Heart left ventricle (tissue), 16 donors: ENCODE measurements around the gene GRAMD2B. TPM values are rescaled to one million over a fixed set of nuclear protein-coding genes. Genes with fewer than 3 reads are reported as not detected.

Experiments used
- ATAC-seq, 4 donors: fragments of 200-7000 bp; cut with Tn5 transposase; one replicate each; pipeline ENCODE4 v1.9.1; 2020 to 2022; ENCODE audit warnings: moderate library complexity in 4 of 4, mild to moderate bottlenecking in 3 of 4, moderate number of reproducible peaks in 1 of 4
- DNase-seq, 5 donors: peaks; one replicate each; pipeline ENCODE4 v3.0.0-alpha.2; 2020
- H3K27ac ChIP-seq, 12 donors: fragments of 200-600 bp; sonication (generic) in 4 of 12; one replicate each; pipeline versions ENCODE4 v1.5.0 to v1.8.0; 2016 to 2022; ENCODE audit warnings: mild to moderate bottlenecking in 2 of 12
- H3K27me3 ChIP-seq, 9 donors: fragments of 200-600 bp; sonication (generic) in 2 of 9; one replicate each; pipeline versions ENCODE4 v1.5.1 to v1.8.0; 2016 to 2022; ENCODE audit warnings: mild to moderate bottlenecking in 3 of 9
- H3K36me3 ChIP-seq, 9 donors: fragments of 200-600 bp; sonication (generic) in 2 of 9; one replicate each; pipeline versions ENCODE4 v1.5.0 to v1.8.0; 2018 to 2022; ENCODE audit warnings: mild to moderate bottlenecking in 2 of 9
- H3K4me1 ChIP-seq, 12 donors: fragments of 200-600 bp; sonication (generic) in 4 of 12; one replicate each; pipeline versions ENCODE4 v1.5.0 to v1.8.0; 2016 to 2022; ENCODE audit warnings: mild to moderate bottlenecking in 3 of 12
- H3K4me3 ChIP-seq, 12 donors: fragments of 200-600 bp; sonication (generic) in 4 of 12; one replicate each; pipeline versions ENCODE4 v1.5.0 to v1.8.0; 2017 to 2022; ENCODE audit warnings: mild to moderate bottlenecking in 9 of 12, moderate library complexity in 4 of 12
- H3K9me3 ChIP-seq, 12 donors: fragments of 200-600 bp; sonication (generic) in 4 of 12; one replicate each; pipeline versions ENCODE4 v1.5.0 to v1.8.0; 2016 to 2022; ENCODE audit warnings: mild to moderate bottlenecking in 1 of 12
- POLR2A ChIP-seq, 2 donors: fragments of 450-650 bp; IDR thresholded peaks; one replicate each; pipeline ENCODE4 v1.6.1; 2017; ENCODE audit warnings: antibody characterized with exemption in 2 of 2, mild to moderate bottlenecking in 2 of 2, moderate library complexity in 2 of 2
- WGBS, 4 donors: extraction: QIAGEN DNeasy Blood & Tissue Kit in 2 of 4; methylation state at CpG; one replicate each; pipeline versions ENCODE4 v1.1.5 to v1.1.7; 2013 to 2018; 5-methylcytosine and 5-hydroxymethylcytosine counted together
- intact Hi-C, 10 donors: fragments of 100-400 bp; cut with DNase I; formaldehyde crosslinking; loops; one replicate each; pipeline versions ENCODE4 v1.11.1 to v1.14.2; 2022
- polyA plus RNA-seq, 2 donors: library from polyadenylated mRNA; stranded (reverse); fragments of 200-250 nt; gene quantifications; one replicate each; pipeline ENCODE4 v1.2.3, GENCODE V29; 2013
- total RNA-seq, 9 donors: library from RNA; depleted of rRNA in 2 of 9; stranded (reverse); fragments of >200 nt in 2 of 9; fragmentation: NEBNext Ultra II Directional in 3 of 9; extraction: Animal tissue kit (Norgen Biotek cat#: 25700) in 3 of 9; gene quantifications; one replicate each; pipeline versions ENCODE4 v1.1.0 to v1.2.4, GENCODE V29; 2016 to 2023
- TF ChIP-seq, protein P1 (sequence below), 12 donors: fragments of 200-600 bp; sonication (generic) in 4 of 12; IDR thresholded peaks; one replicate each; pipeline versions ENCODE4 v1.5.0 to v1.8.0; 2018 to 2022; ENCODE audit warnings: antibody characterized with exemption in 12 of 12, mild to moderate bottlenecking in 5 of 12
- donor health status: ischemic (EF 13 %, LVEDD 7.1; RV severe dilation, severe dysfunction).
- donor health status: healthy with polysubstance abuse.
- donor health status: DM: no; HTN: yes; CAD: no.
- donor health status: DM: no; HTN: no; CAD: no.
- donor health status: ischemic (EF 25% LVEDD 6.9; RV normal size, moderate dysfunction).
- donor health status: ischemic (EF 25% LVEDD 5.7; RV mildly dilated, moderate dysfunction).
- donor health status: healthy.
- donor health status: DM: yes; HTN: yes; CAD: no.
- donor health status: ischemic (EF 35%, LVEDD 5.7; RV mildly dilated, moderate dysfunction).
- donor health status: nonischemic (EF 11% LVEDD 7.7; RV severe dilation, severe dysfunction).
- donor health status: DM: yes; HTN: yes; CAD: no.
- donor health status: PGD.
- donor health status: ischemic (EF 29% LVEDD 5.4; RV normal size, mild dysfunction).
- donor health status: nonischemic (EF 23%, LVEDD 6.1; RV moderate dilation, normal function).

Gene GRAMD2B
- total and polyA plus RNA-seq, 11 donors: 7.4 to 50.4 (median 35.8) TPM

DNA sequence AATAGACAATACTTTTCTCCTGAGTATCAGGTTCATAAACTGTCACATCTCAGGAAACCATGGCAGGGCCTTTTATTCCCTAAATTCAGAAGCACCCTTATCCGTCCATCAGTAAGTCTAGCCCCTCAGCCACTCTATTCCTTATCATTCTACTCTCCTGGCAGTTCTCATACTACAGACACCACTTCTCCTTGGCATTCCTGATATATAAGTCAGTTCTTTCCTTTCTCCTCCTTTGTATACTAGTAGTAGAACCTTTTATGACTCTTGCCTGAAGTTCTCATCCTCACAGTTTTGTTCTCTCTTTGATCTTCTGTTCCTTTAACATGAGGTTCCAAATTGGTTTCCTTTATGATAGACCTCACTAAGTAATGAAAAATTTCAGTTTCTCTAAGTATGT lies 29.3 kb downstream of the GRAMD2B start:
- ATAC-seq (no peak), DNase-seq (no peak)
- no peaks in the 10 kb centered on the region for H3K9me3 ChIP-seq
- peaks cover 0 to 38% (median 21%) of the 10 kb centered on the region in 12 donors for H3K4me1 ChIP-seq
- H3K4me3 ChIP-seq: no peak overlapping the region
- TF ChIP-seq, protein P1, sequence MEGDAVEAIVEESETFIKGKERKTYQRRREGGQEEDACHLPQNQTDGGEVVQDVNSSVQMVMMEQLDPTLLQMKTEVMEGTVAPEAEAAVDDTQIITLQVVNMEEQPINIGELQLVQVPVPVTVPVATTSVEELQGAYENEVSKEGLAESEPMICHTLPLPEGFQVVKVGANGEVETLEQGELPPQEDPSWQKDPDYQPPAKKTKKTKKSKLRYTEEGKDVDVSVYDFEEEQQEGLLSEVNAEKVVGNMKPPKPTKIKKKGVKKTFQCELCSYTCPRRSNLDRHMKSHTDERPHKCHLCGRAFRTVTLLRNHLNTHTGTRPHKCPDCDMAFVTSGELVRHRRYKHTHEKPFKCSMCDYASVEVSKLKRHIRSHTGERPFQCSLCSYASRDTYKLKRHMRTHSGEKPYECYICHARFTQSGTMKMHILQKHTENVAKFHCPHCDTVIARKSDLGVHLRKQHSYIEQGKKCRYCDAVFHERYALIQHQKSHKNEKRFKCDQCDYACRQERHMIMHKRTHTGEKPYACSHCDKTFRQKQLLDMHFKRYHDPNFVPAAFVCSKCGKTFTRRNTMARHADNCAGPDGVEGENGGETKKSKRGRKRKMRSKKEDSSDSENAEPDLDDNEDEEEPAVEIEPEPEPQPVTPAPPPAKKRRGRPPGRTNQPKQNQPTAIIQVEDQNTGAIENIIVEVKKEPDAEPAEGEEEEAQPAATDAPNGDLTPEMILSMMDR (IDR thresholded peaks at IDR 0.05): no peak
- H3K36me3 ChIP-seq: peaks cover 0 to 3% (median 0%) of the 10 kb centered on the region in 9 donors
- intact Hi-C loops: no loop called here
- WGBS, 4 donors: 85 to 93% (median 88%) methylated on average over 1 of the region's 1 CpG
- H3K27me3 ChIP-seq: no peaks in the 10 kb centered on the region
- H3K27ac ChIP-seq: peak overlapping the region in 1 of 12 donors; percentile 4

DNA sequence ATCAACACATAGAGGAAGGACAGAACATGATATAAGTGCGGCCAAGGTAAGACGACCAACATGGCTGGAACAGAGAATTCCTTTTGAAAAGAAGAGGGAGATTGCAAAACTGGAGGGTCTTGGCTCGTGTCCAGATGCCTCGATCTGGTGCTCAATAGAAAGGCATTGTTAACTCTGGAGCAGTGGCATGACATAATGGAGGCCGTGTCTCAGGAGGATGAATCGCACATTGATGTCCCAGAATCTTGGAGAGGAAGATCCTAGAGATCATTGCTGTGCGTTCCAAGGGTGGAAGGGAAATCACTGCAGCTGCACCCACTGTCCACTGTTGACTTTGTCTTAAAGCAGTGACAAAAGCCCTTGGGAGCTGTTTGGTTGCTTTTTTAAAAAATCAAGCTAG lies 30.9 kb downstream of the GRAMD2B start:
- ATAC-seq (peak in 2 of 4 donors; percentile 52 to 59), DNase-seq (peak in 3 of 5 donors; percentile 21 to 47 (median 45))
- no peak overlapping the region for H3K4me3 ChIP-seq
- H3K27me3 ChIP-seq: no peaks in the 10 kb centered on the region
- peaks cover 0 to 4% (median 0%) of the 10 kb centered on the region in 9 donors for H3K36me3 ChIP-seq
- intact Hi-C loops: no loop called here
- peak overlapping the region in 3 of 12 donors; percentile 1 to 29 (median 18) for H3K27ac ChIP-seq
- no peaks in the 10 kb centered on the region for H3K9me3 ChIP-seq
- peaks cover 0 to 38% (median 21%) of the 10 kb centered on the region in 12 donors for H3K4me1 ChIP-seq
- no peak for TF ChIP-seq POLR2A (IDR thresholded peaks at IDR 0.05)
- TF ChIP-seq, protein P1 (IDR thresholded peaks at IDR 0.05): no peak
- WGBS, 4 donors: 50 to 65% (median 54%) methylated on average over 7 of the region's 7 CpGs

DNA sequence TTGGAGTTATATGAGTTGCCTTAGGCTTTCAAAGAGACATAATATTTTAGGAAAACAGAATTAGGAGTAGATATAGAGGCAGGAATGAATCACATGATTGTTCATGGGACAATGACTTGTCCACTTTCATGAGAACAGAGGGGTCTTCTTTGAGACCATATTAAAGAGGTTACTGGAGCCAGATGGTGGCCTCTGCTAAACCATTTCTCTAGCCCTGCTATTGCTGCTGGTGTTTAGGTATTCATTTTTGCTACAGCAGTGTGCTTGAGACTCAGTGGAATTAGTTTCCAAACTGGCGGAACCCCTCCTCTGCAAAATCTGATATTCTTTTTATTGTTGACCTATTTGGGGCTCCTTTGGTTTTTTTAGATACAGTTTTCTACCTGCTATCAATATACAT lies 31.3 kb downstream of the GRAMD2B start:
- Histone ChIP-seq H3K27ac (peak overlapping the region in 2 of 12 donors; percentile 1 to 18), H3K4me3 (no peak overlapping the region), H3K9me3 (no peaks in the 10 kb centered on the region), H3K27me3 (no peaks in the 10 kb centered on the region), H3K36me3 (peaks cover 0 to 4% (median 0%) of the 10 kb centered on the region in 9 donors), H3K4me1 (peaks cover 0 to 35% (median 18%) of the 10 kb centered on the region in 12 donors)
- DNase-seq (no peak), ATAC-seq (no peak)
- TF ChIP-seq, protein P1 (IDR thresholded peaks at IDR 0.05): no peak
- no peak for TF ChIP-seq POLR2A (IDR thresholded peaks at IDR 0.05)
- intact Hi-C loops: no loop called here
- 94 to 100% (median 98%) methylated on average over 1 of the region's 1 CpG for WGBS, 4 donors

DNA sequence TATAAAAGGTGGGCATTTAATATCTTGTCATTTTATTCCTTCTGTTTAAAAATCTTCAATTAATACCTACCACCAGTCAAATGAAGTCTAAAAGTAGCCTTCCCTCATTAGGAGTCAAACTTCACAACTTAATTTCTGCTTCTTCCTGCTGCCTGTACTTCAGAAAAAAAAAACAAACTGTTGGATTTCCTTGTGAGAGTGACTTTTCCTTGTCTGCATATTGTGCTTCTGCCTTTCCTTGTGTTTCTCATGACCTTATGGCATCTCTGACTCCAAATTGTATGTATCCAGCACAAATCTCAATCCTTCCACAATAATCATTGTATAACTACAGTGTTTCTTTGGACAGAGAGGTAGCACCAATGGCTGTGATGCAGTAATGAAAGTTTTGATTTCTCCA lies 32.1 kb downstream of the GRAMD2B start:
- TF ChIP-seq, protein P1 (IDR thresholded peaks at IDR 0.05): no peak
- intact Hi-C loops: no loop called here

More for the DNA sequence above, 32.1 kb downstream of the GRAMD2B start:
- H3K9me3 ChIP-seq: no peaks in the 10 kb centered on the region
- DNase-seq (no peak), ATAC-seq (no peak)
- H3K36me3 ChIP-seq: peaks cover 0 to 4% (median 0%) of the 10 kb centered on the region in 9 donors
- no peak overlapping the region for H3K27ac ChIP-seq
- peaks cover 0 to 28% (median 12%) of the 10 kb centered on the region in 12 donors for H3K4me1 ChIP-seq
- no peaks in the 10 kb centered on the region for H3K27me3 ChIP-seq
- no peak overlapping the region for H3K4me3 ChIP-seq
